HEK293T (cell line): ENCODE measurements around the gene WAPL.

Experiments used
- ARNT ChIP-seq: fragments of 450-650 bp; IDR thresholded peaks from 2 replicates; pipeline ENCODE4 v1.6.1; 2017; ENCODE audit warnings: mild to moderate bottlenecking
- BHLHE40 ChIP-seq: fragments of 450-650 bp; IDR thresholded peaks from 2 replicates; pipeline ENCODE4 v1.6.1; 2016; ENCODE audit warnings: mild to moderate bottlenecking, moderate library complexity, borderline replicate concordance
- CTBP1 ChIP-seq: fragments of 450-650 bp; IDR thresholded peaks from 2 replicates; pipeline ENCODE4 v1.6.1; 2016; ENCODE audit warnings: borderline replicate concordance
- ELF4 ChIP-seq: fragments of 450-650 bp; IDR thresholded peaks from 2 replicates; pipeline ENCODE4 v1.6.1; 2017; ENCODE audit warnings: antibody characterized with exemption
- FOXA1 ChIP-seq: fragments of 450-650 bp; IDR thresholded peaks from 2 replicates; pipeline ENCODE4 v1.6.1; 2016; ENCODE audit warnings: mild to moderate bottlenecking
- FOXM1 ChIP-seq: fragments of 450-650 bp; IDR thresholded peaks from 2 replicates; pipeline ENCODE4 v1.6.1; 2017; ENCODE audit warnings: mild to moderate bottlenecking, borderline replicate concordance
- HDGF ChIP-seq: fragments of 450-650 bp; IDR thresholded peaks from 2 replicates; pipeline ENCODE4 v1.6.1; 2017; ENCODE audit warnings: antibody characterized with exemption, borderline replicate concordance
- LEF1 ChIP-seq: fragments of 450-650 bp; IDR thresholded peaks from 2 replicates; pipeline ENCODE4 v1.6.1; 2017; ENCODE audit warnings: mild to moderate bottlenecking, borderline replicate concordance
- PKNOX1 ChIP-seq: fragments of 450-650 bp; IDR thresholded peaks from 2 replicates; pipeline ENCODE4 v1.6.1; 2016
- SP1 ChIP-seq: fragments of 450-650 bp; IDR thresholded peaks from 2 replicates; pipeline ENCODE4 v1.6.1; 2017
- SUZ12 ChIP-seq: fragments of 450-650 bp; IDR thresholded peaks from 2 replicates; pipeline ENCODE4 v1.6.1; 2016; ENCODE audit warnings: mild to moderate bottlenecking
- TARDBP ChIP-seq: fragments of 450-650 bp; IDR thresholded peaks from 2 replicates; pipeline ENCODE4 v1.6.1; 2016

- no peak for TF ChIP-seq ARNT
- TF ChIP-seq FOXM1 = no peak
- no peak for TF ChIP-seq TARDBP
- TF ChIP-seq SP1 = no peak
- no peak for TF ChIP-seq FOXA1
- no peak for TF ChIP-seq LEF1
- TF ChIP-seq ELF4 = no peak
- TF ChIP-seq CTBP1 = no peak
- no peak for TF ChIP-seq PKNOX1
- TF ChIP-seq BHLHE40 = no peak
- TF ChIP-seq HDGF = no peak
- TF ChIP-seq SUZ12 = no peak
These were observed 102.5 kb downstream of the WAPL start for GRCh38 chr10:86419101-86419500.
